ENCODE measurements around the gene TMCC3. TPM values are rescaled to one million over a fixed set of nuclear protein-coding genes. Genes with fewer than 3 reads are reported as not detected.

The TMCC3 gene
- total RNA-seq, 1 donor from 2014 or later: 3.5 TPM

DNA sequence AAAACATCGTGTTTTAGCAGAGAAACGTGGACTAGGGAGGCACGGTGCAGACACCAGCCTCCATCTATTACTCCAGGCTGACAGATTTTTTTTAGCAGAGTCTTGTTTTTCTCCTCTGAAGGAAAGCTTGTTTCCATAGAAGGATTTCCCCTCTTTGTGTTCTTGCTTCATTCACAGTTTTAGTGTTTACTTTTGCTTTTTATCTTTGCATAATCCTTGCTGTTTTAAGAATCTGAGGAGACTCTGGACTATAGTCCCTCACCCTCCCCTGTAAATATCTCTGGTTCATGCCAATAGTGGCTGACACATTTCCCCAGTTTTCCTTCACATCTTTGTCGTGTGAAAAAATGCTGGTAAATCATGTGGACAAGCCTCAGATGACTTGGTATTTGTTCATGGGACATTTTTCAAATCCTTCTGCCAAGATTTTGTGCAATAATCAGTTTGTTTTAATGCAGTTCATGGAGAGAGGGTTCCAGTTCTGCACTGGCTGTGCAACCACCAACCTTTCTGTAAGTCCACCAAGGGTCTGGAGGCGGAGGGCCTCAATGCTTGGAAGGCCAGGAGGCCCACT lies 39.9 kb upstream of the TMCC3 start:
- no peak overlapping the region for H2AFZ ChIP-seq (ENCODE audit: low read depth, low read length)

DNA sequence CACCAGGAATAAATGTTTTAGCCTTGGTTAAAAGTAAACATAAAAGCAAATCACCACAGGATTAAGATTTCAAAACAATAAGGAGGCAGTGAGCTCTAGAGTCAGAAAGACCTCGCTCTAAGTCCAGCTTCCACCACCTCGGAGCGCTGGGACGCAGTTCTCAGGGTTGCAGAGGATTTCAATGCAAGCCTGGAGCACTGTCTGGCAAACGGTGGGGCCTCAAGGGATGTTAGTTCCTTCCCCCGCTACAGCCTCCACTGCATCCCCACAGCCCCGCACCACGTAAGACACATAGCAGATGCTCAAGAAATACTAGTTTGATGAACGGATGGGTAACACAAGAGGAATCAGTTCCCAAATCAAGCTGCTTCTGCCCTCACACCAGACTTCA lies 39.3 kb upstream of the TMCC3 start:
- Histone ChIP-seq H3K4me2 (ENCODE audit: low read length) (peak overlapping the region; percentile 14), H4K20me1 (ENCODE audit: insufficient read depth, low read length) (no peaks in the 10 kb centered on the region), H3K36me3 (ENCODE audit: insufficient read depth, low read length) (no peaks in the 10 kb centered on the region), H3K27me3 (ENCODE audit: insufficient read depth, low read length) (peaks cover 7% of the 10 kb centered on the region), H3K4me3 (ENCODE audit: insufficient read depth, low read depth, low read length) (no peak overlapping the region), H3K27ac (ENCODE audit: low read depth, low read length) (no peak overlapping the region), H3K4me1 (ENCODE audit: insufficient read depth, low read length) (peaks cover 9% of the 10 kb centered on the region), H3K9ac (ENCODE audit: low read length) (no peak overlapping the region), H2AFZ (ENCODE audit: low read depth, low read length) (peak overlapping the region; percentile 23), H3K9me3 (ENCODE audit: insufficient read depth, low read depth, low read length) (no peaks in the 10 kb centered on the region), H3K79me2 (ENCODE audit: insufficient read depth, low read length) (no peaks in the 10 kb centered on the region)
- TF ChIP-seq EZH2 (IDR thresholded peaks at IDR 0.05; ENCODE audit: insufficient read depth, low read length): no peak
- TF ChIP-seq, protein P1, sequence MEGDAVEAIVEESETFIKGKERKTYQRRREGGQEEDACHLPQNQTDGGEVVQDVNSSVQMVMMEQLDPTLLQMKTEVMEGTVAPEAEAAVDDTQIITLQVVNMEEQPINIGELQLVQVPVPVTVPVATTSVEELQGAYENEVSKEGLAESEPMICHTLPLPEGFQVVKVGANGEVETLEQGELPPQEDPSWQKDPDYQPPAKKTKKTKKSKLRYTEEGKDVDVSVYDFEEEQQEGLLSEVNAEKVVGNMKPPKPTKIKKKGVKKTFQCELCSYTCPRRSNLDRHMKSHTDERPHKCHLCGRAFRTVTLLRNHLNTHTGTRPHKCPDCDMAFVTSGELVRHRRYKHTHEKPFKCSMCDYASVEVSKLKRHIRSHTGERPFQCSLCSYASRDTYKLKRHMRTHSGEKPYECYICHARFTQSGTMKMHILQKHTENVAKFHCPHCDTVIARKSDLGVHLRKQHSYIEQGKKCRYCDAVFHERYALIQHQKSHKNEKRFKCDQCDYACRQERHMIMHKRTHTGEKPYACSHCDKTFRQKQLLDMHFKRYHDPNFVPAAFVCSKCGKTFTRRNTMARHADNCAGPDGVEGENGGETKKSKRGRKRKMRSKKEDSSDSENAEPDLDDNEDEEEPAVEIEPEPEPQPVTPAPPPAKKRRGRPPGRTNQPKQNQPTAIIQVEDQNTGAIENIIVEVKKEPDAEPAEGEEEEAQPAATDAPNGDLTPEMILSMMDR (IDR thresholded peaks at IDR 0.05; ENCODE audit: insufficient read depth, low read depth, low read length): no peak
- FAIRE-seq (no peak), DNase-seq (ENCODE audit: low read depth) (no peak)
- Mint-ChIP-seq H3K4me1 (ENCODE audit: low read depth, unreplicated experiment) (no peaks in the 10 kb centered on the region), H3K27ac (ENCODE audit: unreplicated experiment) (no peak overlapping the region), H3K27me3 (ENCODE audit: low read depth, unreplicated experiment) (no peaks in the 10 kb centered on the region), H3K4me3 (ENCODE audit: unreplicated experiment) (no peak overlapping the region), H3K9me3 (ENCODE audit: unreplicated experiment) (no peaks in the 10 kb centered on the region), H3K36me3 (ENCODE audit: low read depth, unreplicated experiment) (no peaks in the 10 kb centered on the region)

More for the DNA sequence above, 39.9 kb upstream of the TMCC3 start:
- no peak overlapping the region for H3K4me3 Mint-ChIP-seq (ENCODE audit: unreplicated experiment)
- H3K27me3 ChIP-seq (ENCODE audit: insufficient read depth, low read length): peaks cover 7% of the 10 kb centered on the region
- H3K4me1 ChIP-seq (ENCODE audit: insufficient read depth, low read length): peaks cover 9% of the 10 kb centered on the region
- H3K4me1 Mint-ChIP-seq (ENCODE audit: low read depth, unreplicated experiment): no peaks in the 10 kb centered on the region
- H3K27ac ChIP-seq (ENCODE audit: low read depth, low read length): no peak overlapping the region
- no peaks in the 10 kb centered on the region for H3K9me3 Mint-ChIP-seq (ENCODE audit: unreplicated experiment)
- H3K36me3 ChIP-seq (ENCODE audit: insufficient read depth, low read length): no peaks in the 10 kb centered on the region
- DNase-seq (ENCODE audit: low read depth) (no peak), FAIRE-seq (no peak)
- no peak overlapping the region for H3K4me3 ChIP-seq (ENCODE audit: insufficient read depth, low read depth, low read length)
- H3K27ac Mint-ChIP-seq (ENCODE audit: unreplicated experiment): no peak overlapping the region
- H3K79me2 ChIP-seq (ENCODE audit: insufficient read depth, low read length): no peaks in the 10 kb centered on the region
- H3K9ac ChIP-seq (ENCODE audit: low read length): no peak overlapping the region
- H4K20me1 ChIP-seq (ENCODE audit: insufficient read depth, low read length): no peaks in the 10 kb centered on the region
- H3K36me3 Mint-ChIP-seq (ENCODE audit: low read depth, unreplicated experiment): no peaks in the 10 kb centered on the region
- H3K4me2 ChIP-seq (ENCODE audit: low read length): peak overlapping the region; percentile 7
- TF ChIP-seq, protein P1 (IDR thresholded peaks at IDR 0.05; ENCODE audit: insufficient read depth, low read depth, low read length): no peak
- TF ChIP-seq EZH2 (IDR thresholded peaks at IDR 0.05; ENCODE audit: insufficient read depth, low read length): no peak
- H3K27me3 Mint-ChIP-seq (ENCODE audit: low read depth, unreplicated experiment): no peaks in the 10 kb centered on the region
- no peaks in the 10 kb centered on the region for H3K9me3 ChIP-seq (ENCODE audit: insufficient read depth, low read depth, low read length)

DNA sequence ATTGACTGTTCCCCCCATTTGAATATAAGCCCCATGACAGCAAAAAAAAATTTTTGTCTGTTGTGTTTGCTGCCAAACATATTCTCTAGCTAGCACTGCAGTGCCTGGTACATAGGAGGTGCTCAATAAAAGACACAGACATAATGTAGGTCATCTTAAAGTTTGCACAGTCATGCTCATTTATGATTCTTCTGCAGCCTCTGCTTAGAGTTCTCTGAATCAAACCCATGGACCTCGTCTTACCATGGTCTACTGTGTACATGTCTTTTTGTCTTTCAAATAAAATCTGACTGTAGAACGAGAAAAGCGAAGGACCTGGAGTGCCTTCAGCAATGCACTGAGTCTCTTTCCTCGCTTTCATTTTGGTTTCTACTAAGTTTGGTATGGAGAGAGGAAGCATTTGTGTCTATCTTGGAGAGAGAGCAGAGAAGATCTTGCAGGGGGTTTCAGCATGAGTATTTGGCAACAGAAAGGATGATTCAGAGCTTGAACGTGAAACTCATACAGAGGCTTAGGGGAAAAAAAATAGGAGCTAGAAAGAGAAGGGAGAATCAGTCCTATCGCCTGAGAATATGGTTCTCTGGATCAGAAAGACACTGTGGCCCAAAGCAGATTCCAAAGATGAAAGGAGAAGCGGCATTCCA lies 38.8 kb upstream of the TMCC3 start:
- no peaks in the 10 kb centered on the region for H3K36me3 Mint-ChIP-seq (ENCODE audit: low read depth, unreplicated experiment)
- no peak for FAIRE-seq
- H3K9me3 Mint-ChIP-seq (ENCODE audit: unreplicated experiment): no peaks in the 10 kb centered on the region
- Histone ChIP-seq H3K4me2 (ENCODE audit: low read length) (peak overlapping the region; percentile 14), H3K79me2 (ENCODE audit: insufficient read depth, low read length) (no peaks in the 10 kb centered on the region), H2AFZ (ENCODE audit: low read depth, low read length) (no peak overlapping the region), H3K4me1 (ENCODE audit: insufficient read depth, low read length) (peaks cover 9% of the 10 kb centered on the region), H3K9ac (ENCODE audit: low read length) (no peak overlapping the region), H3K9me3 (ENCODE audit: insufficient read depth, low read depth, low read length) (no peaks in the 10 kb centered on the region), H3K27me3 (ENCODE audit: insufficient read depth, low read length) (peaks cover 7% of the 10 kb centered on the region), H3K36me3 (ENCODE audit: insufficient read depth, low read length) (no peaks in the 10 kb centered on the region), H3K27ac (ENCODE audit: low read depth, low read length) (no peak overlapping the region), H4K20me1 (ENCODE audit: insufficient read depth, low read length) (no peaks in the 10 kb centered on the region), H3K4me3 (ENCODE audit: insufficient read depth, low read depth, low read length) (no peak overlapping the region)
- DNase-seq (ENCODE audit: low read depth): peak; percentile 40
- H3K27me3 Mint-ChIP-seq (ENCODE audit: low read depth, unreplicated experiment): peaks cover 4% of the 10 kb centered on the region
- H3K4me3 Mint-ChIP-seq (ENCODE audit: unreplicated experiment): no peak overlapping the region
- H3K4me1 Mint-ChIP-seq (ENCODE audit: low read depth, unreplicated experiment): no peaks in the 10 kb centered on the region
- TF ChIP-seq, protein P1 (IDR thresholded peaks at IDR 0.05; ENCODE audit: insufficient read depth, low read depth, low read length): no peak
- TF ChIP-seq EZH2 (IDR thresholded peaks at IDR 0.05; ENCODE audit: insufficient read depth, low read length): no peak
- no peak overlapping the region for H3K27ac Mint-ChIP-seq (ENCODE audit: unreplicated experiment)

All from astrocyte (in vitro differentiated cells and primary cell).